ENCODE data around the gene TRPM2. TPM values are rescaled to one million over a fixed set of nuclear protein-coding genes. Genes with fewer than 3 reads are reported as not detected.

TRPM2 gene
- total and polyA plus RNA-seq, 4 experiments from 2014 or later, result 0.37 to 1.7 (median 1.3) TPM; not detected in 1

GRCh38 chr21:44322621-44323325, 30.6 kb upstream of the TRPM2 start:
- POLR2A ChIA-PET (ENCODE audit: partially characterized antibody), result interaction anchor here (1.2 kb wide), 1 partner anchor 15 kb away, joined by 3 read pairs; no protein-coding TSS in a partner anchor
- CTCF ChIA-PET (ENCODE audit: partially characterized antibody), result no interaction called here
- no peaks in the 10 kb centered on the region for H3K9me3 ChIP-seq (ENCODE audit: control insufficient read depth in 1 of 2, low read length in 2 of 2)
- Mint-ChIP-seq H3K27ac (peak overlapping the region in 2 of 7 donors; percentile 40 to 51), H3K27me3 (no peaks in the 10 kb centered on the region), H3K4me1 (no peaks in the 10 kb centered on the region), H3K4me3 (no peak overlapping the region), H3K36me3 (peaks cover 0 to 27% of the 10 kb centered on the region in 2 donors), H3K9me3 (no peaks in the 10 kb centered on the region)
- no peaks in the 10 kb centered on the region for H3K4me1 ChIP-seq (ENCODE audit: insufficient read depth, low read length)
- no peaks in the 10 kb centered on the region for H3K27me3 ChIP-seq (ENCODE audit: insufficient read depth, low read length)
- intact Hi-C loops (cut with micrococcal nuclease), result no loop called here
- no peak overlapping the region for H3K27ac ChIP-seq (ENCODE audit: low read depth, low read length)
- H3K4me3 ChIP-seq (ENCODE audit: low read length in 2 of 2), result no peak overlapping the region
- no peak for DNase-seq
- H3K36me3 ChIP-seq (ENCODE audit: insufficient read depth, low read length), result peaks cover 23% of the 10 kb centered on the region

- Histone ChIP-seq H3K9me3 (ENCODE audit: control insufficient read depth in 1 of 2, low read length in 2 of 2) (no peaks in the 10 kb centered on the region), H3K4me1 (ENCODE audit: insufficient read depth, low read length) (no peaks in the 10 kb centered on the region), H3K27ac (ENCODE audit: low read depth, low read length) (no peak overlapping the region), H3K27me3 (ENCODE audit: insufficient read depth, low read length) (no peaks in the 10 kb centered on the region), H3K4me3 (ENCODE audit: low read length in 2 of 2) (no peak overlapping the region), H3K36me3 (ENCODE audit: insufficient read depth, low read length) (peaks cover 18% of the 10 kb centered on the region)
- intact Hi-C loops (cut with micrococcal nuclease), result no loop called here
- no peaks in the 10 kb centered on the region for H3K4me1 Mint-ChIP-seq
- no peak for DNase-seq
- H3K27ac Mint-ChIP-seq, result no peak overlapping the region
- CTCF ChIA-PET (ENCODE audit: partially characterized antibody), result no interaction called here
- no peak overlapping the region for H3K4me3 Mint-ChIP-seq
- H3K27me3 Mint-ChIP-seq, result no peaks in the 10 kb centered on the region
- peaks cover 0 to 24% of the 10 kb centered on the region in 2 donors for H3K36me3 Mint-ChIP-seq
- POLR2A ChIA-PET (ENCODE audit: partially characterized antibody), result no interaction called here
- no peaks in the 10 kb centered on the region for H3K9me3 Mint-ChIP-seq
Observed at GRCh38 chr21:44323591-44323990, 29.8 kb upstream of the TRPM2 start.

GRCh38 chr21:44324106-44324853, 29.1 kb upstream of the TRPM2 start:
- no peaks in the 10 kb centered on the region for H3K4me1 Mint-ChIP-seq
- no peak overlapping the region for H3K27ac Mint-ChIP-seq
- H3K9me3 Mint-ChIP-seq, result no peaks in the 10 kb centered on the region
- intact Hi-C loops (cut with micrococcal nuclease), result no loop called here
- POLR2A ChIA-PET (ENCODE audit: partially characterized antibody), result no interaction called here
- H3K27me3 Mint-ChIP-seq, result no peaks in the 10 kb centered on the region
- H3K36me3 Mint-ChIP-seq, result peaks cover 0 to 22% of the 10 kb centered on the region in 2 donors
- no peak overlapping the region for H3K27ac ChIP-seq (ENCODE audit: low read depth, low read length)
- no peaks in the 10 kb centered on the region for H3K9me3 ChIP-seq (ENCODE audit: control insufficient read depth in 1 of 2, low read length in 2 of 2)
- CTCF ChIA-PET (ENCODE audit: partially characterized antibody), result no interaction called here
- H3K27me3 ChIP-seq (ENCODE audit: insufficient read depth, low read length), result no peaks in the 10 kb centered on the region
- no peak overlapping the region for H3K4me3 ChIP-seq (ENCODE audit: low read length in 2 of 2)
- no peaks in the 10 kb centered on the region for H3K4me1 ChIP-seq (ENCODE audit: insufficient read depth, low read length)
- peaks cover 15% of the 10 kb centered on the region for H3K36me3 ChIP-seq (ENCODE audit: insufficient read depth, low read length)
- H3K4me3 Mint-ChIP-seq, result no peak overlapping the region
- no peak for DNase-seq

GRCh38 chr21:44324854-44325107, 28.6 kb upstream of the TRPM2 start:
- Histone ChIP-seq H3K4me3 (ENCODE audit: low read length in 2 of 2) (no peak overlapping the region), H3K36me3 (ENCODE audit: insufficient read depth, low read length) (peaks cover 10% of the 10 kb centered on the region), H3K27me3 (ENCODE audit: insufficient read depth, low read length) (no peaks in the 10 kb centered on the region), H3K4me1 (ENCODE audit: insufficient read depth, low read length) (no peaks in the 10 kb centered on the region), H3K27ac (ENCODE audit: low read depth, low read length) (no peak overlapping the region), H3K9me3 (ENCODE audit: control insufficient read depth in 1 of 2, low read length in 2 of 2) (no peaks in the 10 kb centered on the region)
- H3K27ac Mint-ChIP-seq, result no peak overlapping the region
- no peaks in the 10 kb centered on the region for H3K27me3 Mint-ChIP-seq
- H3K9me3 Mint-ChIP-seq, result no peaks in the 10 kb centered on the region
- no peak overlapping the region for H3K4me3 Mint-ChIP-seq
- intact Hi-C loops (cut with micrococcal nuclease), result no loop called here
- peaks cover 0 to 3% (median 0%) of the 10 kb centered on the region in 4 donors for H3K4me1 Mint-ChIP-seq
- CTCF ChIA-PET (ENCODE audit: partially characterized antibody), result no interaction called here
- POLR2A ChIA-PET (ENCODE audit: partially characterized antibody), result no interaction called here
- DNase-seq, result no peak
- peaks cover 0 to 19% of the 10 kb centered on the region in 2 donors for H3K36me3 Mint-ChIP-seq

- POLR2A ChIA-PET (ENCODE audit: partially characterized antibody), result interaction anchor here (1.5 kb wide), 1 partner anchor 9 kb away, joined by 5 read pairs; no protein-coding TSS in a partner anchor
- Mint-ChIP-seq H3K27me3 (no peaks in the 10 kb centered on the region), H3K36me3 (peaks cover 0 to 17% of the 10 kb centered on the region in 2 donors), H3K4me1 (peaks cover 0 to 3% (median 0%) of the 10 kb centered on the region in 4 donors), H3K4me3 (no peak overlapping the region), H3K9me3 (no peaks in the 10 kb centered on the region), H3K27ac (no peak overlapping the region)
- Histone ChIP-seq H3K9me3 (ENCODE audit: control insufficient read depth in 1 of 2, low read length in 2 of 2) (no peaks in the 10 kb centered on the region), H3K27me3 (ENCODE audit: insufficient read depth, low read length) (no peaks in the 10 kb centered on the region), H3K4me1 (ENCODE audit: insufficient read depth, low read length) (no peaks in the 10 kb centered on the region), H3K27ac (ENCODE audit: low read depth, low read length) (no peak overlapping the region), H3K36me3 (ENCODE audit: insufficient read depth, low read length) (peaks cover 8% of the 10 kb centered on the region), H3K4me3 (ENCODE audit: low read length in 2 of 2) (no peak overlapping the region)
- intact Hi-C loops (cut with micrococcal nuclease), result no loop called here
- no peak for DNase-seq
- CTCF ChIA-PET (ENCODE audit: partially characterized antibody), result no interaction called here
Observed at GRCh38 chr21:44325386-44326271, 27.8 kb upstream of the TRPM2 start.

- POLR2A ChIA-PET (ENCODE audit: partially characterized antibody), result interaction anchor here (1.5 kb wide), 1 partner anchor 9 kb away, joined by 5 read pairs; no protein-coding TSS in a partner anchor
- Histone ChIP-seq H3K27ac (ENCODE audit: low read depth, low read length) (no peak overlapping the region), H3K36me3 (ENCODE audit: insufficient read depth, low read length) (peaks cover 4% of the 10 kb centered on the region), H3K4me3 (ENCODE audit: low read length in 2 of 2) (no peak overlapping the region), H3K4me1 (ENCODE audit: insufficient read depth, low read length) (no peaks in the 10 kb centered on the region), H3K9me3 (ENCODE audit: control insufficient read depth in 1 of 2, low read length in 2 of 2) (no peaks in the 10 kb centered on the region), H3K27me3 (ENCODE audit: insufficient read depth, low read length) (no peaks in the 10 kb centered on the region)
- Mint-ChIP-seq H3K27ac (no peak overlapping the region), H3K27me3 (no peaks in the 10 kb centered on the region), H3K36me3 (peaks cover 0 to 17% of the 10 kb centered on the region in 2 donors), H3K4me1 (peaks cover 0 to 3% (median 0%) of the 10 kb centered on the region in 4 donors), H3K4me3 (no peak overlapping the region), H3K9me3 (no peaks in the 10 kb centered on the region)
- CTCF ChIA-PET (ENCODE audit: partially characterized antibody), result no interaction called here
- intact Hi-C loops (cut with micrococcal nuclease), result no loop called here
- no peak for DNase-seq
Observed at GRCh38 chr21:44326272-44326647, 27.2 kb upstream of the TRPM2 start.
